HepG2 (cell line): ENCODE measurements around the gene NCOA1. TPM values are rescaled to one million over a fixed set of nuclear protein-coding genes. Genes with fewer than 3 reads are reported as not detected.

Source experiments
- EEA1 ChIP-seq: sonication (generic); formaldehyde crosslinking; IDR thresholded peaks from 2 replicates; pipeline ENCODE4 v1.5.1; 2020; ENCODE audit warnings: mild to moderate bottlenecking, missing genetic modification reagents, borderline replicate concordance
- GPBP1L1 ChIP-seq: sonication (generic); formaldehyde crosslinking; IDR thresholded peaks from 2 replicates; pipeline ENCODE4 v1.5.0; 2020; ENCODE audit warnings: mild to moderate bottlenecking, missing genetic modification reagents
- HNF4G ChIP-seq, 2 experiments: sonication (generic) in 1 of 2; formaldehyde crosslinking in 1 of 2; IDR thresholded peaks; 2 replicates each; pipeline versions ENCODE4 v1.4.0 to v1.6.1; 2011 to 2020; ENCODE audit warnings: borderline replicate concordance in 2 of 2, low read depth in 2 of 2, mild to moderate bottlenecking in 2 of 2, low read length in 1 of 2, missing genetic modification reagents in 1 of 2, moderate library complexity in 1 of 2
- KDM5A ChIP-seq: fragments of 200-600 bp; sonication (generic); IDR thresholded peaks from 2 replicates; pipeline ENCODE4 v1.7.0; 2018; ENCODE audit warnings: antibody characterized with exemption, mild to moderate bottlenecking, low read length, borderline replicate concordance
- MLX ChIP-seq: IDR thresholded peaks from 2 replicates; pipeline ENCODE4 v1.6.1; 2016
- PHF5A ChIP-seq: IDR thresholded peaks from one replicate; pipeline ENCODE4 v1.6.1; 2018; ENCODE audit warnings: low read depth, missing genetic modification reagents; ENCODE audit not compliant: unreplicated experiment
- POGZ ChIP-seq: sonication (generic); formaldehyde crosslinking; IDR thresholded peaks from 2 replicates; pipeline ENCODE4 v1.4.0; 2020; ENCODE audit warnings: mild to moderate bottlenecking, missing genetic modification reagents
- RFX3 ChIP-seq: IDR thresholded peaks from 2 replicates; pipeline ENCODE4 v1.6.1; 2016; ENCODE audit warnings: missing biosample characterization, missing genetic modification reagents
- RFXAP ChIP-seq: sonication (generic); formaldehyde crosslinking; IDR thresholded peaks from 2 replicates; pipeline ENCODE4 v1.4.0; 2020; ENCODE audit warnings: missing genetic modification reagents, borderline replicate concordance
- SNAPC2 ChIP-seq: sonication (generic); formaldehyde crosslinking; IDR thresholded peaks from 2 replicates; pipeline ENCODE4 v1.8.1; 2022; ENCODE audit warnings: mild to moderate bottlenecking, missing genetic modification reagents
- SOX13 ChIP-seq, 3 experiments: fragments of 450-650 bp in 1 of 3; sonication (generic) in 1 of 3; formaldehyde crosslinking in 1 of 3; IDR thresholded peaks in 2 of 3; conservative IDR thresholded peaks in 1 of 3; 2 replicates each; pipeline versions ENCODE4 v1.5.0 to v1.6.1; 2016 to 2020; ENCODE audit warnings: antibody characterized with exemption in 1 of 3, mild to moderate bottlenecking in 1 of 3, missing compliant biosample characterization in 1 of 3, missing genetic modification reagents in 1 of 3, moderate library complexity in 1 of 3
- STAG1 ChIP-seq: sonication (generic); formaldehyde crosslinking; IDR thresholded peaks from 2 replicates; pipeline ENCODE4 v1.4.0; 2020; ENCODE audit warnings: missing genetic modification reagents
- ZNF143 ChIP-seq: sonication (generic); formaldehyde crosslinking; IDR thresholded peaks from 2 replicates; pipeline ENCODE4 v1.4.0; 2020; ENCODE audit warnings: missing genetic modification reagents
- ZNF530 ChIP-seq: sonication (generic); formaldehyde crosslinking; IDR thresholded peaks from 2 replicates; pipeline ENCODE4 v1.5.0; 2020; ENCODE audit warnings: low read depth, mild to moderate bottlenecking, missing genetic modification reagents
- ZNF674 ChIP-seq: sonication (generic); formaldehyde crosslinking; IDR thresholded peaks from 2 replicates; pipeline ENCODE4 v1.5.0; 2020; ENCODE audit warnings: low read depth, mild to moderate bottlenecking, missing genetic modification reagents
- ZNF768 ChIP-seq: sonication (generic); formaldehyde crosslinking; IDR thresholded peaks from 2 replicates; pipeline ENCODE4 v1.4.0; 2020; ENCODE audit warnings: missing genetic modification reagents
- polyA plus RNA-seq, 8 experiments: library from polyadenylated mRNA; depleted of rRNA in 3 of 8; stranded (reverse) in 7 of 8; unstranded in 1 of 8; fragments of >200 nt; fragmentation: Illumina TruSeq in 4 of 8; extraction: Trizol in 4 of 8; gene quantifications; 2 replicates each; pipeline versions ENCODE4 v1.2.1 to v1.2.3, GENCODE V29; 2011 to 2016; ENCODE audit warnings: low read depth in 4 of 8, missing spikeins in 1 of 8, mixed read lengths in 1 of 8; ENCODE audit not compliant: insufficient read depth in 1 of 8
- total RNA-seq, 5 experiments: library from RNA; depleted of rRNA; stranded (reverse); fragments of >200 nt; fragmentation: Illumina TruSeq; extraction: Trizol; gene quantifications; 2 replicates each; pipeline ENCODE4 v1.2.3, GENCODE V29; 2016; ENCODE audit warnings: low read depth in 1 of 5
- TF ChIP-seq, protein P1 (sequence below): sonication (generic); formaldehyde crosslinking; IDR thresholded peaks from 2 replicates; pipeline ENCODE4 v1.4.0; 2020; ENCODE audit warnings: mild to moderate bottlenecking, low read depth, missing genetic modification reagents
- TF ChIP-seq, protein P2 (sequence below): sonication (generic); formaldehyde crosslinking; IDR thresholded peaks from 2 replicates; pipeline ENCODE4 v1.8.1; 2023; ENCODE audit warnings: mild to moderate bottlenecking, missing genetic modification reagents
- TF ChIP-seq, protein P3 (sequence below): sonication (generic); formaldehyde crosslinking; IDR thresholded peaks from 2 replicates; pipeline ENCODE4 v1.9.0; 2022; ENCODE audit warnings: low read depth, missing genetic modification reagents
- TF ChIP-seq, protein P4 (sequence below): sonication (generic); formaldehyde crosslinking; IDR thresholded peaks from 2 replicates; pipeline ENCODE4 v1.8.1; 2023; ENCODE audit warnings: mild to moderate bottlenecking, missing genetic modification reagents

The NCOA1 gene
- total and polyA plus RNA-seq, 2 of the 13 experiments (the other 11 are each of a cell fraction or from before 2014, with no cell fraction given) = 10.0 to 10.4 TPM

DNA sequence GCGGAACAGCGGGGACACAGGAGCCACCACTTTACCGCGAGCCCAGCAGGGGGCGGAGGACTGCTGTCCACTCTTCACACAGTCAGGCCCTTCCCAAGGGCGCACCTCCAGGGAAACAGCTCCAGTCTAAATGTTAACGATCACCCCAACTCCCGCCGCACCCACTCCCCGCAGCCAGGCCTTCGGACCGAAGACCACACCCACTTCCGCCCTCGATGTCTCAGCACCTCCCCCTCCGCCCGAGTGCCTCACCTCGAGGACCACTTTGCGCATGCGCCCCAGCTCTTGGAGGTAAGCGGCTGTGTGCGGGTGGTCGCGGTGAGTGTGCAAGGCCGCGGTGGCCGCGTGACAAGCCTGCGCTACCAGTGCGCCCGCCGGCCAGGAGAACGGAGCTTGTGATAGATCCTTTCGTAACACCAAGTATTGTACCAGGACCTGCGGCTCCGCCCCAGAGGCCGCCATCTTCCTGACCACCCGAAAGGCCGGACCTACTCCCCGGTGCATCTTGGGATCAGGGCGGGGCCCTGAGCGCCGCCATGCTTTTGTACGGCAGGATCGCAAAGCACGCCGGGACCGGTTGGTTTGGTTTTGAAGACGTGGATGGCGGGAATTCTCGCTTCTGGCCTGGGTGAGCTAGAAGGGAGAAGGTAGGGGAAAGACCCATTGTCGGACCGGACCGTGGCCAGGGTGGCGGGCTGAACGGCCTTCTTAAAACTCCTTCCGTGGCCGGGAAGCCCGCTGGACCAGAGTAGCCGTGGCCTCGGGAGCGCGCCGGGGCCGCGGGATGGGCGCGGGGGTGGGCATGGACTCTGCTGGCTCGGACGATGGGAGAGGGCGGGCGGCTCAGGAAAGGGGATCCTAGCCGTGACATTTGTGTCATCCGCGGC lies 302.1 kb downstream of the NCOA1 start, which contains the start of the genes CENPO and PTRHD1 (continued):
- TF ChIP-seq SNAPC2 (CRISPR knock-in tag) = 0 out of 2 replicates have a peak, but pooled peaks have one; percentile 55
- no peak; the same call in 1 of the 2 replicates for TF ChIP-seq RFXAP (CRISPR knock-in tag)
- TF ChIP-seq SOX13 (IDR thresholded peaks at IDR 0.05) = peak; percentile 15; the same call in 1 of the 2 replicates
- peak in 1 of 2 experiments; percentile 22; a peak in 1 of 4 replicates for TF ChIP-seq SOX13 (CRISPR knock-in tag; conservative IDR thresholded peaks at IDR 0.05 in 1 of 2, IDR thresholded peaks at IDR 0.05 in 1 of 2)
- TF ChIP-seq, protein P1, sequence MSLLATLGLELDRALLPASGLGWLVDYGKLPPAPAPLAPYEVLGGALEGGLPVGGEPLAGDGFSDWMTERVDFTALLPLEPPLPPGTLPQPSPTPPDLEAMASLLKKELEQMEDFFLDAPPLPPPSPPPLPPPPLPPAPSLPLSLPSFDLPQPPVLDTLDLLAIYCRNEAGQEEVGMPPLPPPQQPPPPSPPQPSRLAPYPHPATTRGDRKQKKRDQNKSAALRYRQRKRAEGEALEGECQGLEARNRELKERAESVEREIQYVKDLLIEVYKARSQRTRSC = no peak; the same call in 1 of the 2 replicates
- TF ChIP-seq POGZ (CRISPR knock-in tag) = peak; percentile 96
- TF ChIP-seq, protein P2, sequence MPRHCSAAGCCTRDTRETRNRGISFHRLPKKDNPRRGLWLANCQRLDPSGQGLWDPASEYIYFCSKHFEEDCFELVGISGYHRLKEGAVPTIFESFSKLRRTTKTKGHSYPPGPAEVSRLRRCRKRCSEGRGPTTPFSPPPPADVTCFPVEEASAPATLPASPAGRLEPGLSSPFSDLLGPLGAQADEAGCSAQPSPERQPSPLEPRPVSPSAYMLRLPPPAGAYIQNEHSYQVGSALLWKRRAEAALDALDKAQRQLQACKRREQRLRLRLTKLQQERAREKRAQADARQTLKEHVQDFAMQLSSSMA (CRISPR knock-in tag) = peak; percentile 92
- TF ChIP-seq ZNF768 (CRISPR knock-in tag) = peak; percentile 59
- no peak for TF ChIP-seq GPBP1L1
- peak; percentile 61 for TF ChIP-seq STAG1 (CRISPR knock-in tag)
- peak; percentile 20; the same call in 1 of the 2 replicates for TF ChIP-seq RFX3 (CRISPR knock-in tag)
- no peak for TF ChIP-seq EEA1
- TF ChIP-seq, protein P3, sequence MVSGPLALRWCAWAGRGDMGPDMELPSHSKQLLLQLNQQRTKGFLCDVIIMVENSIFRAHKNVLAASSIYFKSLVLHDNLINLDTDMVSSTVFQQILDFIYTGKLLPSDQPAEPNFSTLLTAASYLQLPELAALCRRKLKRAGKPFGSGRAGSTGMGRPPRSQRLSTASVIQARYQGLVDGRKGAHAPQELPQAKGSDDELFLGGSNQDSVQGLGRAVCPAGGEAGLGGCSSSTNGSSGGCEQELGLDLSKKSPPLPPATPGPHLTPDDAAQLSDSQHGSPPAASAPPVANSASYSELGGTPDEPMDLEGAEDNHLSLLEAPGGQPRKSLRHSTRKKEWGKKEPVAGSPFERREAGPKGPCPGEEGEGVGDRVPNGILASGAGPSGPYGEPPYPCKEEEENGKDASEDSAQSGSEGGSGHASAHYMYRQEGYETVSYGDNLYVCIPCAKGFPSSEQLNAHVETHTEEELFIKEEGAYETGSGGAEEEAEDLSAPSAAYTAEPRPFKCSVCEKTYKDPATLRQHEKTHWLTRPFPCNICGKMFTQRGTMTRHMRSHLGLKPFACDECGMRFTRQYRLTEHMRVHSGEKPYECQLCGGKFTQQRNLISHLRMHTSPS (CRISPR knock-in tag) = peak; percentile 44; the same call in 1 of the 2 replicates
- peak; percentile 88; the same call in 1 of the 2 replicates for TF ChIP-seq KDM5A
- peak; percentile 98 for TF ChIP-seq ZNF143 (CRISPR knock-in tag)
- TF ChIP-seq MLX (CRISPR knock-in tag) = peak; percentile 65; the same call in 1 of the 2 replicates
- TF ChIP-seq PHF5A = peak; percentile 80
- peak; percentile 30; the same call in 1 of the 2 replicates for TF ChIP-seq HNF4G (IDR thresholded peaks at IDR 0.05; ENCODE audit: borderline replicate concordance, low read depth, low read length)
- TF ChIP-seq HNF4G (CRISPR knock-in tag; IDR thresholded peaks at IDR 0.05; ENCODE audit: borderline replicate concordance, low read depth) = peak; percentile 76
- no peak for TF ChIP-seq ZNF530 (CRISPR knock-in tag)
- TF ChIP-seq, protein P4, sequence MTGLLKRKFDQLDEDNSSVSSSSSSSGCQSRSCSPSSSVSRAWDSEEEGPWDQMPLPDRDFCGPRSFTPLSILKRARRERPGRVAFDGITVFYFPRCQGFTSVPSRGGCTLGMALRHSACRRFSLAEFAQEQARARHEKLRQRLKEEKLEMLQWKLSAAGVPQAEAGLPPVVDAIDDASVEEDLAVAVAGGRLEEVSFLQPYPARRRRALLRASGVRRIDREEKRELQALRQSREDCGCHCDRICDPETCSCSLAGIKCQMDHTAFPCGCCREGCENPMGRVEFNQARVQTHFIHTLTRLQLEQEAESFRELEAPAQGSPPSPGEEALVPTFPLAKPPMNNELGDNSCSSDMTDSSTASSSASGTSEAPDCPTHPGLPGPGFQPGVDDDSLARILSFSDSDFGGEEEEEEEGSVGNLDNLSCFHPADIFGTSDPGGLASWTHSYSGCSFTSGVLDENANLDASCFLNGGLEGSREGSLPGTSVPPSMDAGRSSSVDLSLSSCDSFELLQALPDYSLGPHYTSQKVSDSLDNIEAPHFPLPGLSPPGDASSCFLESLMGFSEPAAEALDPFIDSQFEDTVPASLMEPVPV (CRISPR knock-in tag) = no peak; the same call in 1 of the 2 replicates
- TF ChIP-seq ZNF674 (CRISPR knock-in tag) = no peak
